HEK293T (cell line): Measurements from ENCODE around the gene GSAP.

Experiments used
- BHLHE40 ChIP-seq: fragments of 450-650 bp; IDR thresholded peaks from 2 replicates; pipeline ENCODE4 v1.6.1; 2016; ENCODE audit warnings: mild to moderate bottlenecking, moderate library complexity, borderline replicate concordance
- FOXM1 ChIP-seq: fragments of 450-650 bp; IDR thresholded peaks from 2 replicates; pipeline ENCODE4 v1.6.1; 2017; ENCODE audit warnings: mild to moderate bottlenecking, borderline replicate concordance
- NFRKB ChIP-seq: fragments of 450-650 bp; IDR thresholded peaks from 2 replicates; pipeline ENCODE4 v1.6.1; 2016; ENCODE audit warnings: mild to moderate bottlenecking, moderate library complexity
- PKNOX1 ChIP-seq: fragments of 450-650 bp; IDR thresholded peaks from 2 replicates; pipeline ENCODE4 v1.6.1; 2016
- SP1 ChIP-seq: fragments of 450-650 bp; IDR thresholded peaks from 2 replicates; pipeline ENCODE4 v1.6.1; 2017

- TF ChIP-seq PKNOX1 (no peak), SP1 (no peak), FOXM1 (no peak), BHLHE40 (no peak), NFRKB (no peak)
Measured at GRCh38 chr7:77354914-77355313, 61.2 kb downstream of the GSAP start.
